Fibroblast of pulmonary artery (primary cell): ENCODE results near the gene VSNL1.
A peak's percentile ranks its signal among the peaks of the same experiment; 100 is the strongest.

Experiments used
- DNase-seq: peaks from one replicate; pipeline ENCODE4 v3.0.0-alpha.2; 2010; ENCODE audit warnings: low read depth
- H3K4me3 ChIP-seq: replicated peaks from 2 replicates; pipeline ENCODE4 v1.5.1; 2011; ENCODE audit warnings: low read depth, mild to moderate bottlenecking, control low read depth, low read length, moderate library complexity
- CTCF ChIP-seq: IDR thresholded peaks from 2 replicates; pipeline ENCODE4 v1.5.1; 2011; ENCODE audit warnings: mild to moderate bottlenecking, control low read depth, low read length, inconsistent platforms; ENCODE audit errors: missing control alignments

Gene VSNL1

GRCh38 chr2:17593841-17594491 lies 53.5 kb downstream of the VSNL1 start:
- DNase-seq = peak; percentile 27
- no peak for TF ChIP-seq CTCF
- H3K4me3 ChIP-seq = no peak overlapping the region

- DNase-seq = peak; percentile 53
- no peak overlapping the region for H3K4me3 ChIP-seq
- no peak for TF ChIP-seq CTCF
Measured at GRCh38 chr2:17594533-17595401, 54.3 kb downstream of the VSNL1 start.

GRCh38 chr2:17599617-17600016 lies 59.1 kb downstream of the VSNL1 start:
- no peak for DNase-seq
- TF ChIP-seq CTCF = no peak
- H3K4me3 ChIP-seq = no peak overlapping the region

GRCh38 chr2:17600556-17601204 lies 60.2 kb downstream of the VSNL1 start:
- peak; percentile 27 for DNase-seq
- no peak for TF ChIP-seq CTCF
- H3K4me3 ChIP-seq = no peak overlapping the region

DNA sequence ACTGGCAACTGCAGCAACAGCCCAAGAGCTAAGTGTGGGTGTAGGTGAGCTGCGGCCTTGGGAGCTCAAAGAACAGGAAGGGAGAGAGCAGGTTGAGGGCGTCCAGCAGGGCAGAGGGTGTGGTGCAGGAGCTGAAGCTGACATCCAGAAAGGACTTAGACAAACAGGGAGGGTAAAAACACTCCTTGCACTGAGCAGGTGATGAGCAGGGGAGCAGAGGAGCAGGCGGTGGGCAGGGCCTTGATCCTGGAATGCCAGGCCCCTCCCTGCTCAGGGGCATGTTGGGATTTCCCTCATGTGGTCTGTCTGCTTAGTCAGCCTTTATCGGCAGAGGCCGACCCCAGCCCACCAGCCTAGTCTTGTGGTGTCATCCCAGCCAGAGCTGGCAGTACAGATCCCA lies 63.6 kb downstream of the VSNL1 start:
- no peak overlapping the region for H3K4me3 ChIP-seq
- no peak for DNase-seq
- no peak for TF ChIP-seq CTCF

DNA sequence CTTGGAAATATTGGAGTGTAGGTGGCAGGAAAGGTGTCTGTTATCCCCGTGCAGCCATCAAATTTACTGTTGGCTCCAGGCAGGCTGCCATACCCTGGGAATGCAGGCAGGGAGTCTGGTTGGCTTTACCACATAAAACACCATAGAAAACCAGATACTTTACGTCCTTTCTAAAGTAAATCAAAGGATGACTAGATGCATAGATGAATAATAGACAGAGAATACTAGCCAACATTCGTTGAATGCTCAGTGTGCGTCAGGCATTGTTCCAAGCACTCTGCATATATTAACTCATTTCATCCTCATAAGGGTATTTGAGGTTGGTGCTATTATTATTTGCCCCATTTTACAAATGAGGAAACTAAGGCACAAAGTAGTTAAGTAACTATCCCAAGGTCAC lies 65.2 kb downstream of the VSNL1 start:
- TF ChIP-seq CTCF = no peak
- DNase-seq = no peak
- no peak overlapping the region for H3K4me3 ChIP-seq
